ENCODE data around the gene OR4C11.

OR4C11 gene

DNA sequence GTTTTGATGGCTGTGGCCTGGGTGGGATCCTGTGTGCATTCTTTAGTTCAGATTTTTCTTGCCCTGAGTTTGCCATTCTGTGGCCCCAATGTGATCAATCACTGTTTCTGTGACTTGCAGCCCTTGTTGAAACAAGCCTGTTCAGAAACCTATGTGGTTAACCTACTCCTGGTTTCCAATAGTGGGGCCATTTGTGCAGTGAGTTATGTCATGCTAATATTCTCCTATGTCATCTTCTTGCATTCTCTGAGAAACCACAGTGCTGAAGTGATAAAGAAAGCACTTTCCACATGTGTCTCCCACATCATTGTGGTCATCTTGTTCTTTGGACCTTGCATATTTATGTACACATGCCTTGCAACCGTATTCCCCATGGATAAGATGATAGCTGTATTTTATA lies 34.9 kb downstream of the OR4C11 start:
- DNase-seq (ENCODE audit: low read depth): no peak

GRCh38 chr11:55571828-55572227 lies 35.6 kb downstream of the OR4C11 start, which contains the start of gene OR4C16:
TSS of gene OR4C16 (plus strand) at chr11:55572128. CDS start at chr11:55572128, 0 bp downstream.
- no peak within 1 kb of the TSS for H3K4me3 ChIP-seq (ENCODE audit: low read depth, low read length)
- TF ChIP-seq POLR2A (IDR thresholded peaks at IDR 0.05; ENCODE audit: extremely low read depth, insufficient read length): no peak
- no peak for TF ChIP-seq MYC (IDR thresholded peaks at IDR 0.05; ENCODE audit: low read depth, low read length)
- no peak for TF ChIP-seq MAX (IDR thresholded peaks at IDR 0.05; ENCODE audit: low read depth, low read length)
- TF ChIP-seq CTCF (IDR thresholded peaks at IDR 0.05; ENCODE audit: low read depth, low read length): no peak
- no peak for DNase-seq (ENCODE audit: low read depth)

More for the DNA sequence above, 34.9 kb downstream of the OR4C11 start:
- no peak overlapping the region for H3K4me3 ChIP-seq (ENCODE audit: low read depth, low read length)
- TF ChIP-seq MYC (IDR thresholded peaks at IDR 0.05; ENCODE audit: low read depth, low read length) (no peak), MAX (IDR thresholded peaks at IDR 0.05; ENCODE audit: low read depth, low read length) (no peak), POLR2A (IDR thresholded peaks at IDR 0.05; ENCODE audit: extremely low read depth, insufficient read length) (no peak), CTCF (IDR thresholded peaks at IDR 0.05; ENCODE audit: low read depth, low read length) (no peak)

GRCh38 chr11:55554169-55554568 lies 53.3 kb downstream of the OR4C11 start, which contains the start of gene OR4C15:
TSS of gene OR4C15 (plus strand) at chr11:55554469. CDS start at chr11:55554469, 0 bp downstream.
- DNase-seq (ENCODE audit: low read depth): no peak
- TF ChIP-seq POLR2A (IDR thresholded peaks at IDR 0.05; ENCODE audit: extremely low read depth, insufficient read length) (no peak), MYC (IDR thresholded peaks at IDR 0.05; ENCODE audit: low read depth, low read length) (no peak), MAX (IDR thresholded peaks at IDR 0.05; ENCODE audit: low read depth, low read length) (no peak), CTCF (IDR thresholded peaks at IDR 0.05; ENCODE audit: low read depth, low read length) (no peak)
- H3K4me3 ChIP-seq (ENCODE audit: low read depth, low read length): no peak within 1 kb of the TSS
